Transverse colon (tissue), 4 donors: ENCODE results near the gene PTPMT1.

Experiments used
- EP300 ChIP-seq: sonication (generic); formaldehyde crosslinking; IDR thresholded peaks from one replicate; pipeline ENCODE4 v1.6.1; 2017; ENCODE audit warnings: antibody characterized with exemption, low read depth
- POLR2A ChIP-seq: fragments of 450-650 bp; IDR thresholded peaks from one replicate; pipeline ENCODE4 v1.6.1; 2016; ENCODE audit warnings: antibody characterized with exemption, mild to moderate bottlenecking, moderate library complexity
- POLR2AphosphoS5 ChIP-seq, 3 donors: sonication (generic); formaldehyde crosslinking; IDR thresholded peaks; one replicate each; pipeline ENCODE4 v1.6.1; 2016; ENCODE audit warnings: antibody characterized with exemption in 3 of 3
- TF ChIP-seq, protein P1 (sequence below), 5 experiments: fragments of 200-600 bp in 3 of 5; fragments of 450-650 bp in 2 of 5; sonication (generic) in 3 of 5; IDR thresholded peaks; 1 replicate in 2 of 5; 2 replicates in 3 of 5; pipeline ENCODE4 v1.5.1; 2016 to 2017; ENCODE audit warnings: antibody characterized with exemption in 5 of 5, inconsistent platforms in 3 of 5, mild to moderate bottlenecking in 2 of 5, moderate library complexity in 1 of 5

DNA sequence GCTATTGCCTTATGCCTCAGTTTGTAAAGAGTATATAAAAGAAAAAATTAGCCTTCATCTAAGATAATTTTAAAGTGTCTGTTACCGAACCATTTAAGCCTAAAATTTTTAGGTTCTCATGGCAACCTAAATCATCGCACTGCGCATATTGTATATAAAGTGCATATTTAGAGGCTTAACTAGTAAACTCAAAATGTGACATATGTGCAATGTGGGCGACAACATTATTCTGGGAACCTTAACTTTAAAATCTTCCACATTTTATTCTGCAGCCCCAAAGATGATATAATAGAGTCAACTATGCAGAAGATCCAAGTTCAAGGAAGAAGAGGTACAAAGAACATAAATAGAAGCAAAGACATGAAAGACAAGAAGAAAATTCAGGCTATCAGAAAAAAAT is 35.4 kb upstream of the PTPMT1 start:
- TF ChIP-seq, protein P1, sequence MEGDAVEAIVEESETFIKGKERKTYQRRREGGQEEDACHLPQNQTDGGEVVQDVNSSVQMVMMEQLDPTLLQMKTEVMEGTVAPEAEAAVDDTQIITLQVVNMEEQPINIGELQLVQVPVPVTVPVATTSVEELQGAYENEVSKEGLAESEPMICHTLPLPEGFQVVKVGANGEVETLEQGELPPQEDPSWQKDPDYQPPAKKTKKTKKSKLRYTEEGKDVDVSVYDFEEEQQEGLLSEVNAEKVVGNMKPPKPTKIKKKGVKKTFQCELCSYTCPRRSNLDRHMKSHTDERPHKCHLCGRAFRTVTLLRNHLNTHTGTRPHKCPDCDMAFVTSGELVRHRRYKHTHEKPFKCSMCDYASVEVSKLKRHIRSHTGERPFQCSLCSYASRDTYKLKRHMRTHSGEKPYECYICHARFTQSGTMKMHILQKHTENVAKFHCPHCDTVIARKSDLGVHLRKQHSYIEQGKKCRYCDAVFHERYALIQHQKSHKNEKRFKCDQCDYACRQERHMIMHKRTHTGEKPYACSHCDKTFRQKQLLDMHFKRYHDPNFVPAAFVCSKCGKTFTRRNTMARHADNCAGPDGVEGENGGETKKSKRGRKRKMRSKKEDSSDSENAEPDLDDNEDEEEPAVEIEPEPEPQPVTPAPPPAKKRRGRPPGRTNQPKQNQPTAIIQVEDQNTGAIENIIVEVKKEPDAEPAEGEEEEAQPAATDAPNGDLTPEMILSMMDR (IDR thresholded peaks at IDR 0.05) = no peak
- TF ChIP-seq POLR2A (no peak), POLR2AphosphoS5 (IDR thresholded peaks at IDR 0.05) (no peak), EP300 (no peak)
